HG03060 (cell line): Measurements from ENCODE around the gene NRXN2.

Source experiments
- ATAC-seq: cut with Tn5 transposase; IDR thresholded peaks from one replicate; pipeline ENCODE4 v1.9.1; 2021; ENCODE audit warnings: low read depth, moderate number of reproducible peaks; ENCODE audit not compliant: unreplicated experiment

NRXN2 gene

GRCh38 chr11:64560139-64560771, 162.7 kb downstream of the NRXN2 start:
- ATAC-seq: no peak

DNA sequence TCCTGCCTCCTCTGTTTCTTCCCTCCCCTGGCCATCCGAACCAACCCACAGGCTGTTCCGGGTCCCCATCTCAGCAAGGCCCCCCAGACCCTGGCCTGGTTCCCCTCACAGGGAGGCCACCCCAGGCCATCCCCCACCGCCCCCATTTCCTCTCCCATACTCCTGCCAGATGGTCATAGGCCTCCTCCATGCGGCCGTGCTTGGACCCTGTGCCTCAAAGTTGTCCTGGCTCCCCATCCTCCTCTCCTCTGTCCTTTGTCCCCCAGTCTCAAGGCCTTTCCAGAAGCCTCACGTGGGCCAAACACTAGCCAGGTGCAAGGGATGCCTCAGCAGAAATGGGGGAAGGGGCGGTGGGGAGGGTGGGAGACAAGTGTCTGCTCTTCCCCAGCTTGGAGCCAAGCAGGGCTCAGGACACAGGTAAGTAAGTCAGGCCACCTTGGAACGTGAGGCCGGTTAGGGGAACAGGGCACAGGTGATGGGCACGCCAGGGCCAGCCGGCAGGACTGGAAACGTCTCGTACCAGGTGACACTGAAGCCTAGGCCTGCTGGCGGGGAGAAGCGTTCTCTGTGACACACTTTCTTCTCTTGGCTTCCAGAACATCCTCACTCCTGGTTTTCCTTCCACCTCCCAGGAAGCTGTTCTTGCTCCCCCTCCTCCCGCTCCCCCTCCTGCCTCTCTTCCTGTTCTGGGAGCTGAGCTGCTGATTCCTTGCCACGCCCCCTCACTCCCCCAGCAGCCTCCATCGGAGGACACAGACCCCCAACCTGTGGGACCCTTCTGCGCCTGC, 163.5 kb downstream of the NRXN2 start:
- no peak for ATAC-seq

DNA sequence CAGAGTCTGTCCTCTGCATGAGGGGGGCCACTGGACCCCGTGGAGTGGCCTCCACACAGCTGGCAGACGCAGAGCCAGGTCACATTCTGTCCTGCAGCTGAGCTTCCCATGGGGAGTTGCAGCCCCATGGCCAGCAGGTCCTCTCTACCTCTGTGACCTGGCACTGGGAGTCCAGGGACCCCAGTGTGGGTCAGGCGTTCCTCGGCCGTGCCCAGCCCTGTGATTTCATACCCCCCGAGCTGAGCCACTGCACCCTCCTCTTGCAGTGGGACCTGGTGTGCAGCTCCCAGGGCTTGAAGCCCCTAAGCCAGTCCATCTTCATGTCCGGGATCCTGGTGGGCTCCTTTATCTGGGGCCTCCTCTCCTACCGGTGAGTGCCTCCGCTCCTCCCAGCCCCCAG, 164.1 kb downstream of the NRXN2 start:
- ATAC-seq: no peak

DNA sequence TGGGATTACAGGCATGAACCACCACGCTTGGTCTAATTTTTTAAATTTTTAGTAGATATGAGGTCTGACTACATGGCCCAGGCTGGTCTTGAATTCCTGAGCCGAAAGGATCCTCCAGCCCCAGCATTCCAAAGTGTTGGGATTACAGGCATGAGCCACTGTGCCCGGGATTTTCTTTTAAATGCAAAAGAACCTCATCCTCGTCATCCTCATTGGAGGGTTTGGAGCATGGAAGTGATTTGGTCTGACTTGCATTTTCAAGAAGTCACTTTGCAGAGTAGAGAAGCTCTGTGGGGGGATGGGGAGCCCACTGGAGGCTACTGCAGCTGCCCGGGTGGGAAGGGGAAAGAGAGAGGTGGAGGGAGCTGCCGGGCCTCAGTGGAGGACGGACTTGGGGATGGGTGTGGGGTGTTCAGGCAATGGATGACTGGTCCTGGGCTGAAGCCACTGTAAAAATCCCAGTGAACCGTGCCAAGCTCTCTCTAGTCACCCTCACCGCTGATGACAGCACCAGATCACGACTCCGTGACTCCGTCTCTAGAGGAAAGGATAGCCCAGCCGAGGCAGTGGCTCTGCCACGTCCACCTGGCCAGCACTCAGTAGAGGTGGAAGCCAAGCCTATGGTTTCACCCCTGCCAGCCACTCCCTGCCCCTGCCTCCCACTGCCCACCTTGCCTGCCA, 164.8 kb downstream of the NRXN2 start:
- ATAC-seq: no peak

GRCh38 chr11:64556721-64557250, 166.2 kb downstream of the NRXN2 start:
- ATAC-seq: no peak
